HEK293 (cell line): ENCODE results near the gene SYNPR.

ENCODE experiments used
- CTCF ChIA-PET: fragments of 350-600 bp; formaldehyde crosslinking; extraction: SDS; loops from one replicate; lab custom pipeline; 2021; ENCODE audit warnings: antibody characterized with exemption; lab: Yijun Ruan, JAX
- POLR2A ChIA-PET: fragments of 300-600 bp; formaldehyde crosslinking; extraction: SDS; loops from one replicate; lab custom pipeline; 2020; ENCODE audit warnings: antibody characterized with exemption, inconsistent platforms; lab: Yijun Ruan, JAX
- H3K27ac ChIP-seq: fragments of 200-500 bp; sonication (Bioruptor generic); 2 replicates; pipeline ENCODE4 v1.5.1; 2014; ENCODE audit warnings: low read depth, low read length, control low read depth, inconsistent platforms; ENCODE audit errors: extremely low read depth
- H3K36me3 ChIP-seq, 2 experiments: fragments of 200-500 bp in 1 of 2; sonication (Bioruptor generic) in 1 of 2; 1 replicate in 1 of 2; 2 replicates in 1 of 2; pipeline ENCODE4 v1.5.1; 2014 to 2017; ENCODE audit warnings: inconsistent platforms in 2 of 2, low read length in 2 of 2; ENCODE audit not compliant: control insufficient read depth in 2 of 2, insufficient read depth in 1 of 2
- H3K4me1 ChIP-seq: fragments of 200-500 bp; sonication (Bioruptor generic); 2 replicates; pipeline ENCODE4 v1.5.1; 2014; ENCODE audit warnings: mild to moderate bottlenecking, low read length, inconsistent platforms; ENCODE audit not compliant: control insufficient read depth, insufficient read depth
- H3K4me3 ChIP-seq: 2 replicates; pipeline ENCODE4 v1.5.1; 2011; ENCODE audit warnings: low read depth, mild to moderate bottlenecking, control low read depth, low read length, moderate library complexity
- H3K9me3 ChIP-seq: fragments of 200-500 bp; sonication (Bioruptor generic); 2 replicates; pipeline ENCODE4 v1.5.1; 2014; ENCODE audit warnings: low read depth, low read length, inconsistent platforms; ENCODE audit not compliant: control insufficient read depth, insufficient read depth
- BCL11A ChIP-seq: fragments of 450-650 bp; formaldehyde crosslinking; IDR thresholded peaks from 2 replicates; pipeline ENCODE4 v1.5.1; 2016; ENCODE audit warnings: low read depth, missing biosample characterization, missing genetic modification characterization
- GFI1B ChIP-seq: fragments of 450-650 bp; formaldehyde crosslinking; IDR thresholded peaks from 2 replicates; pipeline ENCODE4 v1.5.1; 2016; ENCODE audit warnings: missing biosample characterization, missing genetic modification characterization
- GLI2 ChIP-seq: fragments of 450-650 bp; formaldehyde crosslinking; IDR thresholded peaks from 2 replicates; pipeline ENCODE4; 2017; ENCODE audit warnings: missing biosample characterization, missing genetic modification characterization, low read depth, borderline replicate concordance
- ZIC2 ChIP-seq: fragments of 450-650 bp; formaldehyde crosslinking; IDR thresholded peaks from 2 replicates; pipeline ENCODE4 v1.5.1; 2016; ENCODE audit warnings: missing biosample characterization, missing genetic modification characterization
- ZNF274 ChIP-seq, 2 experiments: fragments of 200-500 bp in 1 of 2; fragments of 450-650 bp in 1 of 2; sonication (Bioruptor generic) in 1 of 2; formaldehyde crosslinking in 1 of 2; IDR thresholded peaks; 2 replicates each; pipeline versions ENCODE4 v1.5.1 to v1.6.1; 2014 to 2016; ENCODE audit warnings: borderline replicate concordance in 1 of 2, inconsistent platforms in 1 of 2, low read length in 1 of 2, missing biosample characterization in 1 of 2, missing genetic modification characterization in 1 of 2
- ZNF404 ChIP-seq: fragments of 450-650 bp; formaldehyde crosslinking; IDR thresholded peaks from 2 replicates; pipeline ENCODE4 v1.5.1; 2017; ENCODE audit warnings: missing biosample characterization, missing genetic modification characterization
- ZNF510 ChIP-seq: fragments of 450-650 bp; formaldehyde crosslinking; IDR thresholded peaks from 2 replicates; pipeline ENCODE4 v1.5.1; 2018; ENCODE audit warnings: mild to moderate bottlenecking, missing genetic modification characterization, missing biosample characterization; ENCODE audit not compliant: insufficient replicate concordance
- ZNF529 ChIP-seq: fragments of 450-650 bp; formaldehyde crosslinking; IDR thresholded peaks from 2 replicates; pipeline ENCODE4 v1.5.1; 2017; ENCODE audit warnings: missing genetic modification characterization, missing biosample characterization; ENCODE audit not compliant: insufficient replicate concordance
- ZNF530 ChIP-seq: fragments of 450-650 bp; formaldehyde crosslinking; IDR thresholded peaks from 2 replicates; pipeline ENCODE4 v1.5.1; 2016; ENCODE audit warnings: low read depth, missing biosample characterization, missing genetic modification characterization
- ZNF837 ChIP-seq: fragments of 450-650 bp; formaldehyde crosslinking; IDR thresholded peaks from 2 replicates; pipeline ENCODE4 v1.5.1; 2016; ENCODE audit warnings: missing biosample characterization, missing genetic modification characterization
- TF ChIP-seq, protein P1 (sequence below): fragments of 450-650 bp; formaldehyde crosslinking; IDR thresholded peaks from 2 replicates; pipeline ENCODE4 v1.5.1; 2016; ENCODE audit warnings: missing biosample characterization, missing genetic modification characterization
- TF ChIP-seq, protein P2 (sequence below): fragments of 450-650 bp; formaldehyde crosslinking; IDR thresholded peaks from 2 replicates; pipeline ENCODE4 v1.5.1; 2016; ENCODE audit warnings: missing biosample characterization, missing genetic modification characterization
- TF ChIP-seq, protein P3 (sequence below): fragments of 450-650 bp; formaldehyde crosslinking; IDR thresholded peaks from 2 replicates; pipeline ENCODE4 v1.5.1; 2016; ENCODE audit warnings: missing biosample characterization, missing genetic modification characterization
- TF ChIP-seq, protein P4 (sequence below): fragments of 450-650 bp; formaldehyde crosslinking; conservative IDR thresholded peaks from 2 replicates; pipeline ENCODE4 v1.5.1; 2016; ENCODE audit warnings: low read depth, missing biosample characterization, missing genetic modification characterization

The SYNPR gene

DNA sequence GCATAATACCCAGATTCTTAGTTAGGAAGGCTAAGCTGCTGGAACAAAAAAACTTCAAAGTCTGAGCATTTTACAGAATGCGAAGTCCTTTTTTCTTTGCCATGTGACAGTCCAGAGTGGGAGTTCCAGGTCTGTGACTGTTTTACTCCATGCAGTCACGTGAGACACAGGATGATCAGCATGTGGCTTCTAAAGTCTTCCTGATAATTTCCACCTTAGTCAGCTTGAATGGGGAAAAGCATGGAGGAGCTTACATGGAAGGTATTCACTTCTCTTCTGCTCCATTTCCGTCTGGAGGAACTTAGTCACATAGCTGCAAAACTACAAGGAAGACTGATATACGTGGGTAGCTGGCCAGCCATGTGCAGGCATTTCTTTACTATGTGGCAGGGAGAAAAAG lies 376.1 kb downstream of the SYNPR start (continued):
- TF ChIP-seq, protein P1, sequence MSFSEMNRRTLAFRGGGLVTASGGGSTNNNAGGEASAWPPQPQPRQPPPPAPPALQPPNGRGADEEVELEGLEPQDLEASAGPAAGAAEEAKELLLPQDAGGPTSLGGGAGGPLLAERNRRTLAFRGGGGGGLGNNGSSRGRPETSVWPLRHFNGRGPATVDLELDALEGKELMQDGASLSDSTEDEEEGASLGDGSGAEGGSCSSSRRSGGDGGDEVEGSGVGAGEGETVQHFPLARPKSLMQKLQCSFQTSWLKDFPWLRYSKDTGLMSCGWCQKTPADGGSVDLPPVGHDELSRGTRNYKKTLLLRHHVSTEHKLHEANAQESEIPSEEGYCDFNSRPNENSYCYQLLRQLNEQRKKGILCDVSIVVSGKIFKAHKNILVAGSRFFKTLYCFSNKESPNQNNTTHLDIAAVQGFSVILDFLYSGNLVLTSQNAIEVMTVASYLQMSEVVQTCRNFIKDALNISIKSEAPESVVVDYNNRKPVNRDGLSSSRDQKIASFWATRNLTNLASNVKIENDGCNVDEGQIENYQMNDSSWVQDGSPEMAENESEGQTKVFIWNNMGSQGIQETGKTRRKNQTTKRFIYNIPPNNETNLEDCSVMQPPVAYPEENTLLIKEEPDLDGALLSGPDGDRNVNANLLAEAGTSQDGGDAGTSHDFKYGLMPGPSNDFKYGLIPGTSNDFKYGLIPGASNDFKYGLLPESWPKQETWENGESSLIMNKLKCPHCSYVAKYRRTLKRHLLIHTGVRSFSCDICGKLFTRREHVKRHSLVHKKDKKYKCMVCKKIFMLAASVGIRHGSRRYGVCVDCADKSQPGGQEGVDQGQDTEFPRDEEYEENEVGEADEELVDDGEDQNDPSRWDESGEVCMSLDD (tag by site-specific recombination) = no peak
- TF ChIP-seq ZNF529 (no peak), GFI1B (no peak)

DNA sequence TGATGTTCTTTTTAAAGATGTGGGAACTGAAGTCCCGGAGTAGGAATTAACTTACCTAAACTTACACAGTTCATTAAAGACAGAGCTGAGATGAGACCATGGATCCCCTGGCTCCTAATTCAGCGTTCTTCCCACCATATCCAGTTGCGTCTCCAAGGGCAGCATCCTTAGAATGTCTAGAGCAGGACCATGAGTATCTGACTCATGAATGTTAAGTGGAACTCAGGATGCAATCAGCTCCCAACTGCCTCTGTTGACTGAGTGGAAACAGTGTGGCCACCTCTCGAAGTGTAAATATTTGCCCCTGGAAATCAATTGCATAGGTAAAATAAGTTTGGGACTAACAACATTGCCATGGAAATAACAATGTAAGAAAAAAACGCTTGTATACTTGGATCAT lies 376.8 kb downstream of the SYNPR start:
- POLR2A ChIA-PET = no interaction called here
- Histone ChIP-seq H3K27ac (no peak overlapping the region), H3K4me1 (no peaks in the 10 kb centered on the region), H3K9me3 (no peaks in the 10 kb centered on the region), H3K36me3 (no peaks in the 10 kb centered on the region), H3K4me3 (no peak overlapping the region)
- CTCF ChIA-PET = interaction anchor here (0.6 to 1.8 kb wide), 2 partner anchors 303 to 364 kb away, joined by 3 to 4 read pairs; no protein-coding TSS in a partner anchor
- TF ChIP-seq, protein P2, sequence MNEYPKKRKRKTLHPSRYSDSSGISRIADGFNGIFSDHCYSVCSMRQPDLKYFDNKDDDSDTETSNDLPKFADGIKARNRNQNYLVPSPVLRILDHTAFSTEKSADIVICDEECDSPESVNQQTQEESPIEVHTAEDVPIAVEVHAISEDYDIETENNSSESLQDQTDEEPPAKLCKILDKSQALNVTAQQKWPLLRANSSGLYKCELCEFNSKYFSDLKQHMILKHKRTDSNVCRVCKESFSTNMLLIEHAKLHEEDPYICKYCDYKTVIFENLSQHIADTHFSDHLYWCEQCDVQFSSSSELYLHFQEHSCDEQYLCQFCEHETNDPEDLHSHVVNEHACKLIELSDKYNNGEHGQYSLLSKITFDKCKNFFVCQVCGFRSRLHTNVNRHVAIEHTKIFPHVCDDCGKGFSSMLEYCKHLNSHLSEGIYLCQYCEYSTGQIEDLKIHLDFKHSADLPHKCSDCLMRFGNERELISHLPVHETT (tag by site-specific recombination) = no peak
- TF ChIP-seq ZNF404 (tag by site-specific recombination) (no peak), GLI2 (tag by site-specific recombination) (no peak), ZNF510 (tag by site-specific recombination) (no peak), ZNF530 (tag by site-specific recombination) (no peak), ZNF837 (tag by site-specific recombination) (no peak), BCL11A (tag by site-specific recombination) (no peak), ZNF274 (IDR thresholded peaks at IDR 0.05; ENCODE audit: low read length) (no peak), ZNF274 (tag by site-specific recombination; IDR thresholded peaks at IDR 0.05; ENCODE audit: borderline replicate concordance) (no peak)
- TF ChIP-seq, protein P3, sequence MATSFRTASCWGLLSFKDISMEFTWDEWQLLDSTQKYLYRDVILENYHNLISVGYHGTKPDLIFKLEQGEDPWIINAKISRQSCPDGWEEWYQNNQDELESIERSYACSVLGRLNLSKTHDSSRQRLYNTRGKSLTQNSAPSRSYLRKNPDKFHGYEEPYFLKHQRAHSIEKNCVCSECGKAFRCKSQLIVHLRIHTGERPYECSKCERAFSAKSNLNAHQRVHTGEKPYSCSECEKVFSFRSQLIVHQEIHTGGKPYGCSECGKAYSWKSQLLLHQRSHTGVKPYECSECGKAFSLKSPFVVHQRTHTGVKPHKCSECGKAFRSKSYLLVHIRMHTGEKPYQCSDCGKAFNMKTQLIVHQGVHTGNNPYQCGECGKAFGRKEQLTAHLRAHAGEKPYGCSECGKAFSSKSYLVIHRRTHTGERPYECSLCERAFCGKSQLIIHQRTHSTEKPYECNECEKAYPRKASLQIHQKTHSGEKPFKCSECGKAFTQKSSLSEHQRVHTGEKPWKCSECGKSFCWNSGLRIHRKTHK = no peak
- TF ChIP-seq, protein P4, sequence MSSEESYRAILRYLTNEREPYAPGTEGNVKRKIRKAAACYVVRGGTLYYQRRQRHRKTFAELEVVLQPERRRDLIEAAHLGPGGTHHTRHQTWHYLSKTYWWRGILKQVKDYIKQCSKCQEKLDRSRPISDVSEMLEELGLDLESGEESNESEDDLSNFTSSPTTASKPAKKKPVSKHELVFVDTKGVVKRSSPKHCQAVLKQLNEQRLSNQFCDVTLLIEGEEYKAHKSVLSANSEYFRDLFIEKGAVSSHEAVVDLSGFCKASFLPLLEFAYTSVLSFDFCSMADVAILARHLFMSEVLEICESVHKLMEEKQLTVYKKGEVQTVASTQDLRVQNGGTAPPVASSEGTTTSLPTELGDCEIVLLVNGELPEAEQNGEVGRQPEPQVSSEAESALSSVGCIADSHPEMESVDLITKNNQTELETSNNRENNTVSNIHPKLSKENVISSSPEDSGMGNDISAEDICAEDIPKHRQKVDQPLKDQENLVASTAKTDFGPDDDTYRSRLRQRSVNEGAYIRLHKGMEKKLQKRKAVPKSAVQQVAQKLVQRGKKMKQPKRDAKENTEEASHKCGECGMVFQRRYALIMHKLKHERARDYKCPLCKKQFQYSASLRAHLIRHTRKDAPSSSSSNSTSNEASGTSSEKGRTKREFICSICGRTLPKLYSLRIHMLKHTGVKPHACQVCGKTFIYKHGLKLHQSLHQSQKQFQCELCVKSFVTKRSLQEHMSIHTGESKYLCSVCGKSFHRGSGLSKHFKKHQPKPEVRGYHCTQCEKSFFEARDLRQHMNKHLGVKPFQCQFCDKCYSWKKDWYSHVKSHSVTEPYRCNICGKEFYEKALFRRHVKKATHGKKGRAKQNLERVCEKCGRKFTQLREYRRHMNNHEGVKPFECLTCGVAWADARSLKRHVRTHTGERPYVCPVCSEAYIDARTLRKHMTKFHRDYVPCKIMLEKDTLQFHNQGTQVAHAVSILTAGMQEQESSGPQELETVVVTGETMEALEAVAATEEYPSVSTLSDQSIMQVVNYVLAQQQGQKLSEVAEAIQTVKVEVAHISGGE (tag by site-specific recombination) = no peak

DNA sequence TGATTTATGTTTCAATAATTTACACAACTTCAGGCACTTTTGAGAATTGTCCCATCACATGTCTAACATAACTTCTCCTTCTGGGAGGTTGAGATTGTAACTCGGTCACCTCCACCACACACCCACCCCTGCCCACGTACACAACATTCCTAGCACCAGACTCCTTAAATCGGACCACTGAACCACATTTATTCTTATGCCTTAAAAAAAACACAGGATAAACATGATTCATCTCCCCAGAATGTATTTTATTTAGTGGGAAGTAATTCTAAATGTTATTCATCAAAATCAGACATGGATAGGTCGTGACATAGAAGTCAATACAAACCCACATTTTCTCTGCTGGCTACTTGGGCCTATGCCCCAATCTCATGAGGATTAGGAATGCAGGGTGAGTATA lies 377.4 kb downstream of the SYNPR start:
- CTCF ChIA-PET = interaction anchor here (0.6 to 1.8 kb wide), 2 partner anchors 304 to 363 kb away, joined by 3 to 4 read pairs; no protein-coding TSS in a partner anchor
- TF ChIP-seq ZIC2 (tag by site-specific recombination) = no peak
- TF ChIP-seq, protein P1 (tag by site-specific recombination) = no peak
- Histone ChIP-seq H3K36me3 (no peaks in the 10 kb centered on the region), H3K4me1 (no peaks in the 10 kb centered on the region), H3K27ac (no peak overlapping the region), H3K4me3 (no peak overlapping the region), H3K9me3 (no peaks in the 10 kb centered on the region)
- POLR2A ChIA-PET = no interaction called here
